HG03175 (cell line): ENCODE measurements around the gene DEAF1.

Source experiments
- ATAC-seq: cut with Tn5 transposase; IDR thresholded peaks from one replicate; pipeline ENCODE4 v1.9.1; 2021; ENCODE audit warnings: mild to moderate bottlenecking, moderate library complexity; ENCODE audit not compliant: unreplicated experiment

DEAF1 gene

GRCh38 chr11:614623-615503, 80.2 kb downstream of the DEAF1 start:
- ATAC-seq: no peak

GRCh38 chr11:614021-614622, 80.9 kb downstream of the DEAF1 start:
- no peak for ATAC-seq

GRCh38 chr11:613369-613968, 81.6 kb downstream of the DEAF1 start:
- ATAC-seq: no peak

GRCh38 chr11:612961-613300, 82.1 kb downstream of the DEAF1 start:
- ATAC-seq: no peak

GRCh38 chr11:612201-612960, 82.6 kb downstream of the DEAF1 start:
- no peak for ATAC-seq

GRCh38 chr11:611001-611996, 83.7 kb downstream of the DEAF1 start:
- no peak for ATAC-seq

GRCh38 chr11:610146-610801, 84.7 kb downstream of the DEAF1 start:
- no peak for ATAC-seq

- ATAC-seq: no peak
These were observed 85.6 kb downstream of the DEAF1 start for GRCh38 chr11:609341-609811.

- no peak for ATAC-seq
These were observed 86.2 kb downstream of the DEAF1 start for GRCh38 chr11:608791-609251.

GRCh38 chr11:607971-608659, 86.9 kb downstream of the DEAF1 start:
- no peak for ATAC-seq

- no peak for ATAC-seq
These were observed 87.8 kb downstream of the DEAF1 start for GRCh38 chr11:607020-607780.

- no peak for ATAC-seq
These were observed 88.8 kb downstream of the DEAF1 start for GRCh38 chr11:606245-606644.

GRCh38 chr11:605286-606129, 89.5 kb downstream of the DEAF1 start:
- no peak for ATAC-seq

GRCh38 chr11:603154-603553, 91.9 kb downstream of the DEAF1 start:
- ATAC-seq: no peak

GRCh38 chr11:601573-602245, 93.3 kb downstream of the DEAF1 start:
- no peak for ATAC-seq

- no peak for ATAC-seq
These were observed 96.9 kb downstream of the DEAF1 start for GRCh38 chr11:598005-598680.
